Testis (tissue), 2 donors: ENCODE data around the gene ZNF683.

ENCODE experiments used
- CTCF ChIP-seq, 3 experiments: fragments of 450-650 bp in 2 of 3; fragments of 200-600 bp in 1 of 3; sonication (generic) in 1 of 3; IDR thresholded peaks; one replicate each; pipeline ENCODE4 v1.5.1; 2016 to 2019; ENCODE audit warnings: antibody characterized with exemption in 3 of 3, mild to moderate bottlenecking in 2 of 3, moderate library complexity in 1 of 3
- POLR2A ChIP-seq: fragments of 450-650 bp; IDR thresholded peaks from one replicate; pipeline ENCODE4 v1.6.1; 2017; ENCODE audit warnings: antibody characterized with exemption, mild to moderate bottlenecking, moderate library complexity

GRCh38 chr1:26330276-26330675 lies 42.3 kb downstream of the ZNF683 start:
- TF ChIP-seq POLR2A = no peak
- TF ChIP-seq CTCF (IDR thresholded peaks at IDR 0.05) = no peak
